ENCODE data around the gene NAALADL2.

DNA sequence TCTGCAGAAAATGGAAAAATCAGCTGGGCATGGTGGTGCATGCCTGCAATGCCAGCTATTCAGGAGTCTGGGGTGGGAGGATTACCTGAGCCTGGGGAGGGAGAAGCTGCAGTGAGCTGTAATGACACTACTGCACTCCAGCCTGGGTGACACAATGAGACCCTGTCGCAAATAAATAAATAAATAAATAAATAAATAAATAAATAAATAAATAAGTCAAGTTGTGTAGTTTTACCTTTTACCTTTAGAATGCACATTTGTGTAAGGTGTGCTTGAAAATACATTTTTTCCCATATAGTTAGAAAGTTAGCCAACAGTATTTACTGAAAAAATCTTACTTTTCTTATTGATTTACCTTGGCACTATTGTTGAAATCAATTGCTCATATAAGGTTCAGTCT is 515.6 kb downstream of the NAALADL2 start:
- TF ChIP-seq POLR2A (IDR thresholded peaks at IDR 0.05; ENCODE audit: low read length), result no peak
- TF ChIP-seq GATA1 (IDR thresholded peaks at IDR 0.05; ENCODE audit: low read depth, low read length), result no peak

Measured in erythroblast (primary cell).